ENCODE data around the gene HOMEZ. TPM values are rescaled to one million over a fixed set of nuclear protein-coding genes. Genes with fewer than 3 reads are reported as not detected.
A peak's percentile ranks its signal among the peaks of the same experiment; 100 is the strongest.

The HOMEZ gene
- total and polyA plus RNA-seq, 2 experiments from 2014 or later: 5.3 to 7.9 TPM

DNA sequence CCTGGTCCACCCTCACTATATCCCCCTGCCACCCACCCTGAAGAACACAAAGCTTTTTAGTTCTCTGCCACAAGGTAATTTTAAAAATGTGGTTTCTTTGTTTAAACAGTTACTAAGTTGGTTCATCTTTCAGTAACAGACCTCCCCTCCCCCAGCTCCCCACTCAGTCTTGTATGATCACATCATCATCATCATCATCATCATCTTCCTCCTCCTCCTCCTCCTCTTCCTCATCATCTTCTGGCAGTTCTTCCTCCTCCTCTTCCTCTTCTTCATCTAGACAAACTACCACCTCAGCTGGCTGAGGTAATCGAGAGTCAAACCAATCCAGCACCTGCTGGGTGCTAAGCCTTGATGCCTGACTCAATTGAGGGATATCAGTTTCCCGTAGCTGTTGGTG is 10.5 kb downstream of the HOMEZ start:
- H3K4me1 Mint-ChIP-seq: peaks cover 11% of the 10 kb centered on the region
- Histone ChIP-seq H3K9me2 (ENCODE audit: insufficient read depth) (no peaks in the 10 kb centered on the region), H3K4me1 (ENCODE audit: insufficient read depth) (peaks cover 9% of the 10 kb centered on the region; the same call in 1 of the 2 replicates), H3K27ac (ENCODE audit: low read depth) (no peak overlapping the region), H3K27me3 (ENCODE audit: insufficient read depth) (peaks cover 81% of the 10 kb centered on the region), H3K36me3 (ENCODE audit: insufficient read depth) (no peaks in the 10 kb centered on the region), H3F3A (replicated peaks; ENCODE audit: low read depth) (0 out of 2 replicates have a peak, but pooled peaks cover 2% of the 10 kb centered on the region), H4K20me1 (replicated peaks; ENCODE audit: insufficient read depth) (no peaks in the 10 kb centered on the region; the same call in none of the 2 replicates), H2AFZ (no peak overlapping the region), H3K4me3 (no peak overlapping the region), H3K4me2 (no peak overlapping the region), H3K79me2 (replicated peaks; ENCODE audit: insufficient read depth) (no peaks in the 10 kb centered on the region)
- H3K36me3 Mint-ChIP-seq (ENCODE audit: low read depth): peaks cover 18% of the 10 kb centered on the region
- H3K27me3 Mint-ChIP-seq (ENCODE audit: insufficient read depth, low read depth, poor library complexity): peaks cover 38% of the 10 kb centered on the region
- 0 out of 2 replicates have a peak, but pooled peaks have one; percentile 10 for TF ChIP-seq POLR2AphosphoS5 (IDR thresholded peaks at IDR 0.05; ENCODE audit: low read depth)
- no peak for TF ChIP-seq CREB1 (CRISPR knock-in tag; IDR thresholded peaks at IDR 0.05; ENCODE audit: low read depth)
- no peak for ATAC-seq
- no peak overlapping the region for H3K4me3 Mint-ChIP-seq
- no peak overlapping the region for H3K27ac Mint-ChIP-seq
- H3K9me3 Mint-ChIP-seq: peaks cover 4% of the 10 kb centered on the region; the same call in 2 of the 3 replicates
- DNase-seq (ENCODE audit: low spot score): no peak

DNA sequence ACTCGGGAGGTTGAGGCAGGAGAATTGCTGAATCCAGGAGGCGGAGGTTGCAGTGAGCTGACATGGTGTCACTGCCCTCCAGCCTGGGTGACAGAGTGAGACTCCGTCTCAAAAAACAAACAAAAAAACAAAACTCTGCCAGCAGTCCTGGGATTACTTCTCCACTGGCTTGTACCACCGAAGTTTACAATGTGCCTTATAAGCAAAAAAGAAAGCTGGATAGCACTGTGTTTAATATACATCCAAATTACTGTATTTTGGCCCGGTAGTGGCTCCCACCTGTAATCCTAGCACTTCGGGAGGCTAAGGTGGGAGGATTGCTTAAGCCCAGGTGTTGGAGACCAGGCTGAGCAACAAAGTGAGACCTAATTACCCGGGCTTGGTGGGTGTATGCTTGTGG is 16.7 kb downstream of the HOMEZ start:
- Histone ChIP-seq H3K36me3 (ENCODE audit: insufficient read depth) (no peaks in the 10 kb centered on the region), H3K4me3 (no peak overlapping the region), H3K9me2 (ENCODE audit: insufficient read depth) (no peaks in the 10 kb centered on the region), H4K20me1 (replicated peaks; ENCODE audit: insufficient read depth) (no peaks in the 10 kb centered on the region; the same call in 1 of the 2 replicates), H3K4me1 (ENCODE audit: insufficient read depth) (no peaks in the 10 kb centered on the region), H3K79me2 (replicated peaks; ENCODE audit: insufficient read depth) (no peaks in the 10 kb centered on the region), H3K4me2 (no peak overlapping the region), H3K27ac (ENCODE audit: low read depth) (no peak overlapping the region), H3F3A (replicated peaks; ENCODE audit: low read depth) (0 out of 2 replicates have a peak, but pooled peaks cover 2% of the 10 kb centered on the region), H3K27me3 (ENCODE audit: insufficient read depth) (peaks cover 71% of the 10 kb centered on the region), H2AFZ (no peak overlapping the region)
- Mint-ChIP-seq H3K4me1 (no peaks in the 10 kb centered on the region), H3K27me3 (ENCODE audit: insufficient read depth, low read depth, poor library complexity) (peaks cover 22% of the 10 kb centered on the region), H3K4me3 (no peak overlapping the region), H3K36me3 (ENCODE audit: low read depth) (no peaks in the 10 kb centered on the region), H3K9me3 (no peaks in the 10 kb centered on the region), H3K27ac (no peak overlapping the region)
- DNase-seq (ENCODE audit: low spot score): no peak
- no peak for ATAC-seq
- TF ChIP-seq NANOG (IDR thresholded peaks at IDR 0.05; ENCODE audit: borderline replicate concordance) (no peak), JUNB (IDR thresholded peaks at IDR 0.05; ENCODE audit: unreplicated experiment) (no peak), STAT1 (IDR thresholded peaks at IDR 0.05; ENCODE audit: unreplicated experiment) (no peak), POLR2AphosphoS5 (IDR thresholded peaks at IDR 0.05; ENCODE audit: low read depth) (no peak), EZH2 (IDR thresholded peaks at IDR 0.05; ENCODE audit: low read depth, unreplicated experiment) (no peak), ZNF114 (CRISPR knock-in tag; IDR thresholded peaks at IDR 0.05) (no peak)
- TF ChIP-seq, protein P1, sequence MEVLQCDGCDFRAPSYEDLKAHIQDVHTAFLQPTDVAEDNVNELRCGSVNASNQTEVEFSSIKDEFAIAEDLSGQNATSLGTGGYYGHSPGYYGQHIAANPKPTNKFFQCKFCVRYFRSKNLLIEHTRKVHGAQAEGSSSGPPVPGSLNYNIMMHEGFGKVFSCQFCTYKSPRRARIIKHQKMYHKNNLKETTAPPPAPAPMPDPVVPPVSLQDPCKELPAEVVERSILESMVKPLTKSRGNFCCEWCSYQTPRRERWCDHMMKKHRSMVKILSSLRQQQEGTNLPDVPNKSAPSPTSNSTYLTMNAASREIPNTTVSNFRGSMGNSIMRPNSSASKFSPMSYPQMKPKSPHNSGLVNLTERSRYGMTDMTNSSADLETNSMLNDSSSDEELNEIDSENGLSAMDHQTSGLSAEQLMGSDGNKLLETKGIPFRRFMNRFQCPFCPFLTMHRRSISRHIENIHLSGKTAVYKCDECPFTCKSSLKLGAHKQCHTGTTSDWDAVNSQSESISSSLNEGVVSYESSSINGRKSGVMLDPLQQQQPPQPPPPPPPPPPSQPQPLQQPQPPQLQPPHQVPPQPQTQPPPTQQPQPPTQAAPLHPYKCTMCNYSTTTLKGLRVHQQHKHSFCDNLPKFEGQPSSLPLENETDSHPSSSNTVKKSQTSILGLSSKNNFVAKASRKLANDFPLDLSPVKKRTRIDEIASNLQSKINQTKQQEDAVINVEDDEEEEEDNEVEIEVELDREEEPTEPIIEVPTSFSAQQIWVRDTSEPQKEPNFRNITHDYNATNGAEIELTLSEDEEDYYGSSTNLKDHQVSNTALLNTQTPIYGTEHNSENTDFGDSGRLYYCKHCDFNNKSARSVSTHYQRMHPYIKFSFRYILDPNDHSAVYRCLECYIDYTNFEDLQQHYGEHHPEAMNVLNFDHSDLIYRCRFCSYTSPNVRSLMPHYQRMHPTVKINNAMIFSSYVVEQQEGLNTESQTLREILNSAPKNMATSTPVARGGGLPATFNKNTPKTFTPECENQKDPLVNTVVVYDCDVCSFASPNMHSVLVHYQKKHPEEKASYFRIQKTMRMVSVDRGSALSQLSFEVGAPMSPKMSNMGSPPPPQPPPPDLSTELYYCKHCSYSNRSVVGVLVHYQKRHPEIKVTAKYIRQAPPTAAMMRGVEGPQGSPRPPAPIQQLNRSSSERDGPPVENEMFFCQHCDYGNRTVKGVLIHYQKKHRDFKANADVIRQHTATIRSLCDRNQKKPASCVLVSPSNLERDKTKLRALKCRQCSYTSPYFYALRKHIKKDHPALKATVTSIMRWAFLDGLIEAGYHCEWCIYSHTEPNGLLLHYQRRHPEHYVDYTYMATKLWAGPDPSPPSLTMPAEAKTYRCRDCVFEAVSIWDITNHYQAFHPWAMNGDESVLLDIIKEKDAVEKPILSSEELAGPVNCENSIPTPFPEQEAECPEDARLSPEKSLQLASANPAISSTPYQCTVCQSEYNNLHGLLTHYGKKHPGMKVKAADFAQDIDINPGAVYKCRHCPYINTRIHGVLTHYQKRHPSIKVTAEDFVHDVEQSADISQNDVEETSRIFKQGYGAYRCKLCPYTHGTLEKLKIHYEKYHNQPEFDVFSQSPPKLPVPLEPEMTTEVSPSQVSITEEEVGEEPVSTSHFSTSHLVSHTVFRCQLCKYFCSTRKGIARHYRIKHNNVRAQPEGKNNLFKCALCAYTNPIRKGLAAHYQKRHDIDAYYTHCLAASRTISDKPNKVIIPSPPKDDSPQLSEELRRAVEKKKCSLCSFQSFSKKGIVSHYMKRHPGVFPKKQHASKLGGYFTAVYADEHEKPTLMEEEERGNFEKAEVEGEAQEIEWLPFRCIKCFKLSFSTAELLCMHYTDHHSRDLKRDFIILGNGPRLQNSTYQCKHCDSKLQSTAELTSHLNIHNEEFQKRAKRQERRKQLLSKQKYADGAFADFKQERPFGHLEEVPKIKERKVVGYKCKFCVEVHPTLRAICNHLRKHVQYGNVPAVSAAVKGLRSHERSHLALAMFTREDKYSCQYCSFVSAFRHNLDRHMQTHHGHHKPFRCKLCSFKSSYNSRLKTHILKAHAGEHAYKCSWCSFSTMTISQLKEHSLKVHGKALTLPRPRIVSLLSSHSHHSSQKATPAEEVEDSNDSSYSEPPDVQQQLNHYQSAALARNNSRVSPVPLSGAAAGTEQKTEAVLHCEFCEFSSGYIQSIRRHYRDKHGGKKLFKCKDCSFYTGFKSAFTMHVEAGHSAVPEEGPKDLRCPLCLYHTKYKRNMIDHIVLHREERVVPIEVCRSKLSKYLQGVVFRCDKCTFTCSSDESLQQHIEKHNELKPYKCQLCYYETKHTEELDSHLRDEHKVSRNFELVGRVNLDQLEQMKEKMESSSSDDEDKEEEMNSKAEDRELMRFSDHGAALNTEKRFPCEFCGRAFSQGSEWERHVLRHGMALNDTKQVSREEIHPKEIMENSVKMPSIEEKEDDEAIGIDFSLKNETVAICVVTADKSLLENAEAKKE (CRISPR knock-in tag; IDR thresholded peaks at IDR 0.05): no peak
- TF ChIP-seq, protein P2, sequence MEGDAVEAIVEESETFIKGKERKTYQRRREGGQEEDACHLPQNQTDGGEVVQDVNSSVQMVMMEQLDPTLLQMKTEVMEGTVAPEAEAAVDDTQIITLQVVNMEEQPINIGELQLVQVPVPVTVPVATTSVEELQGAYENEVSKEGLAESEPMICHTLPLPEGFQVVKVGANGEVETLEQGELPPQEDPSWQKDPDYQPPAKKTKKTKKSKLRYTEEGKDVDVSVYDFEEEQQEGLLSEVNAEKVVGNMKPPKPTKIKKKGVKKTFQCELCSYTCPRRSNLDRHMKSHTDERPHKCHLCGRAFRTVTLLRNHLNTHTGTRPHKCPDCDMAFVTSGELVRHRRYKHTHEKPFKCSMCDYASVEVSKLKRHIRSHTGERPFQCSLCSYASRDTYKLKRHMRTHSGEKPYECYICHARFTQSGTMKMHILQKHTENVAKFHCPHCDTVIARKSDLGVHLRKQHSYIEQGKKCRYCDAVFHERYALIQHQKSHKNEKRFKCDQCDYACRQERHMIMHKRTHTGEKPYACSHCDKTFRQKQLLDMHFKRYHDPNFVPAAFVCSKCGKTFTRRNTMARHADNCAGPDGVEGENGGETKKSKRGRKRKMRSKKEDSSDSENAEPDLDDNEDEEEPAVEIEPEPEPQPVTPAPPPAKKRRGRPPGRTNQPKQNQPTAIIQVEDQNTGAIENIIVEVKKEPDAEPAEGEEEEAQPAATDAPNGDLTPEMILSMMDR (conservative IDR thresholded peaks at IDR 0.05; ENCODE audit: low read depth in 2 of 2): no peak
- TF ChIP-seq, protein P3, sequence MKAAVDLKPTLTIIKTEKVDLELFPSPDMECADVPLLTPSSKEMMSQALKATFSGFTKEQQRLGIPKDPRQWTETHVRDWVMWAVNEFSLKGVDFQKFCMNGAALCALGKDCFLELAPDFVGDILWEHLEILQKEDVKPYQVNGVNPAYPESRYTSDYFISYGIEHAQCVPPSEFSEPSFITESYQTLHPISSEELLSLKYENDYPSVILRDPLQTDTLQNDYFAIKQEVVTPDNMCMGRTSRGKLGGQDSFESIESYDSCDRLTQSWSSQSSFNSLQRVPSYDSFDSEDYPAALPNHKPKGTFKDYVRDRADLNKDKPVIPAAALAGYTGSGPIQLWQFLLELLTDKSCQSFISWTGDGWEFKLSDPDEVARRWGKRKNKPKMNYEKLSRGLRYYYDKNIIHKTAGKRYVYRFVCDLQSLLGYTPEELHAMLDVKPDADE (IDR thresholded peaks at IDR 0.05): no peak
